Liver (tissue), 9 donors: ENCODE measurements around the gene B3GALT5. TPM values are rescaled to one million over a fixed set of nuclear protein-coding genes. Genes with fewer than 3 reads are reported as not detected.

Experiments used
- DNase-seq: peaks from one replicate; pipeline ENCODE4 v3.0.0-alpha.2; 2017; ENCODE audit warnings: low spot score
- H3K27ac ChIP-seq, 2 donors: one replicate each; pipeline ENCODE4 v1.7.0; 2013; ENCODE audit warnings: inconsistent platforms in 2 of 2, low read length in 2 of 2, control low read depth in 1 of 2, low read depth in 1 of 2, mild to moderate bottlenecking in 1 of 2
- H3K27me3 ChIP-seq, 4 donors: one replicate each; pipeline versions ENCODE4 v1.6.1 to v1.7.0; 2013; ENCODE audit warnings: low read length in 3 of 4, inconsistent platforms in 1 of 4, mild to moderate bottlenecking in 1 of 4, moderate library complexity in 1 of 4; ENCODE audit not compliant: control insufficient read depth in 4 of 4, insufficient read depth in 4 of 4
- H3K36me3 ChIP-seq, 4 donors: one replicate each; pipeline versions ENCODE4 v1.6.1 to v1.7.0; 2013; ENCODE audit warnings: low read length in 3 of 4, mild to moderate bottlenecking in 3 of 4, low read depth in 1 of 4, moderate library complexity in 1 of 4; ENCODE audit not compliant: control insufficient read depth in 4 of 4, insufficient read depth in 3 of 4
- H3K4me1 ChIP-seq, 4 donors: one replicate each; pipeline versions ENCODE4 v1.6.1 to v1.7.0; 2013; ENCODE audit warnings: low read length in 3 of 4, mild to moderate bottlenecking in 3 of 4, moderate library complexity in 1 of 4; ENCODE audit not compliant: control insufficient read depth in 4 of 4, insufficient read depth in 4 of 4
- H3K4me3 ChIP-seq, 3 donors: one replicate each; pipeline versions ENCODE4 v1.6.1 to v1.7.0; 2013; ENCODE audit warnings: low read length in 3 of 3, control low read depth in 1 of 3, low read depth in 1 of 3, mild to moderate bottlenecking in 1 of 3
- H3K9ac ChIP-seq, 2 donors: one replicate each; pipeline ENCODE4 v1.7.0; 2013; ENCODE audit warnings: low read length in 2 of 2, mild to moderate bottlenecking in 2 of 2, moderate library complexity in 2 of 2, control low read depth in 1 of 2, low read depth in 1 of 2
- H3K9me3 ChIP-seq, 4 donors: one replicate each; pipeline versions ENCODE4 v1.6.1 to v1.7.0; 2013; ENCODE audit warnings: low read length in 3 of 4; ENCODE audit not compliant: control insufficient read depth in 4 of 4
- CTCF ChIP-seq: fragments of 150-350 bp; IDR thresholded peaks from 2 replicates; pipeline ENCODE4 v1.5.1; 2017; ENCODE audit warnings: improper control_type of control experiment, low read depth, low read length; ENCODE audit not compliant: missing input control
- EGR1 ChIP-seq, 2 donors: IDR thresholded peaks; 2 replicates each; pipeline ENCODE4 v1.6.1; 2016 to 2018; ENCODE audit warnings: antibody characterized with exemption in 2 of 2, low read depth in 2 of 2
- FOXA1 ChIP-seq: IDR thresholded peaks from 2 replicates; pipeline ENCODE4 v1.6.1; 2016; ENCODE audit warnings: antibody characterized with exemption
- FOXA2 ChIP-seq: IDR thresholded peaks from 2 replicates; pipeline ENCODE4 v1.6.1; 2016; ENCODE audit warnings: antibody characterized with exemption
- GABPA ChIP-seq, 2 donors: IDR thresholded peaks in 1 of 2; conservative IDR thresholded peaks in 1 of 2; 2 replicates each; pipeline ENCODE4 v1.6.1; 2016; ENCODE audit warnings: antibody characterized with exemption in 2 of 2, mild to moderate bottlenecking in 1 of 2, moderate library complexity in 1 of 2
- HNF4A ChIP-seq, 2 donors: conservative IDR thresholded peaks; 2 replicates each; pipeline ENCODE4 v1.6.1; 2016; ENCODE audit warnings: antibody characterized with exemption in 2 of 2, mild to moderate bottlenecking in 2 of 2
- HNF4G ChIP-seq: IDR thresholded peaks from 2 replicates; pipeline ENCODE4 v1.6.1; 2016; ENCODE audit warnings: antibody characterized with exemption
- JUND ChIP-seq, 2 donors: IDR thresholded peaks; 2 replicates each; pipeline ENCODE4 v1.6.1; 2016; ENCODE audit warnings: antibody characterized with exemption in 2 of 2
- MAX ChIP-seq: IDR thresholded peaks from 2 replicates; pipeline ENCODE4 v1.6.1; 2016; ENCODE audit warnings: antibody characterized with exemption
- NR2F2 ChIP-seq: IDR thresholded peaks from 2 replicates; pipeline ENCODE4 v1.6.1; 2016; ENCODE audit warnings: antibody characterized with exemption
- RAD21 ChIP-seq, 2 donors: IDR thresholded peaks; 2 replicates each; pipeline ENCODE4 v1.6.1; 2016; ENCODE audit warnings: antibody characterized with exemption in 2 of 2, mild to moderate bottlenecking in 2 of 2
- REST ChIP-seq: IDR thresholded peaks from 2 replicates; pipeline ENCODE4 v1.6.1; 2016; ENCODE audit warnings: antibody characterized with exemption, mild to moderate bottlenecking
- RXRA ChIP-seq, 2 donors: IDR thresholded peaks; 2 replicates each; pipeline ENCODE4 v1.6.1; 2017 to 2018; ENCODE audit warnings: antibody characterized with exemption in 2 of 2, mild to moderate bottlenecking in 1 of 2
- SP1 ChIP-seq: IDR thresholded peaks from 2 replicates; pipeline ENCODE4 v1.6.1; 2018; ENCODE audit warnings: antibody characterized with exemption, mild to moderate bottlenecking
- TAF1 ChIP-seq: conservative IDR thresholded peaks from 2 replicates; pipeline ENCODE4 v1.6.1; 2016; ENCODE audit warnings: antibody characterized with exemption, mild to moderate bottlenecking
- ZBTB33 ChIP-seq: IDR thresholded peaks from 2 replicates; pipeline ENCODE4 v1.6.1; 2016; ENCODE audit warnings: antibody characterized with exemption
- WGBS: extraction: QIAGEN DNeasy Blood & Tissue Kit; methylation state at CpG from one replicate; pipeline ENCODE4 v1.1.7; 2013; 5-methylcytosine and 5-hydroxymethylcytosine counted together
- polyA plus RNA-seq, 2 donors: library from polyadenylated mRNA; stranded (reverse) in 1 of 2; unstranded in 1 of 2; fragments of 200-250 nt in 1 of 2; fragments of >200 nt in 1 of 2; fragmentation: Nextera tagmentation in 1 of 2; extraction: Ambion mirVana in 1 of 2; gene quantifications; one replicate each; pipeline versions ENCODE4 v1.2.1 to v1.2.3, GENCODE V29; 2013 to 2015
- total RNA-seq, 2 donors: library from RNA; depleted of rRNA; stranded (reverse); fragments of >200 nt; gene quantifications; one replicate each; pipeline ENCODE4 v1.2.3, GENCODE V29; 2014
- TF ChIP-seq, protein P1 (sequence below): IDR thresholded peaks from 2 replicates; pipeline ENCODE4 v1.6.1; 2016; ENCODE audit warnings: antibody characterized with exemption
- donor health status: healthy.
- donor health status: healthy.
- donor health status: healthy.
- donor health status: healthy.
- donor health status: healthy.

The B3GALT5 gene
- total and polyA plus RNA-seq, 4 donors: 0.05 to 0.33 (median 0.10) TPM

- Histone ChIP-seq H3K27ac (no peak overlapping the region), H3K9me3 (no peaks in the 10 kb centered on the region), H3K4me1 (no peaks in the 10 kb centered on the region), H3K4me3 (no peak overlapping the region), H3K9ac (no peak overlapping the region), H3K27me3 (peaks cover 0 to 16% (median 0%) of the 10 kb centered on the region in 4 donors), H3K36me3 (no peaks in the 10 kb centered on the region)
- no peak for DNase-seq
- WGBS: 66% methylated on average over 4 of the region's 4 CpGs
- TF ChIP-seq FOXA2 (no peak), REST (no peak), NR2F2 (no peak), TAF1 (no peak), SP1 (no peak), HNF4A (conservative IDR thresholded peaks at IDR 0.05) (no peak), JUND (IDR thresholded peaks at IDR 0.05) (no peak), RXRA (IDR thresholded peaks at IDR 0.05) (no peak)
Measured at GRCh38 chr21:39696618-39697017, 83.9 kb downstream of the B3GALT5 start.

DNA sequence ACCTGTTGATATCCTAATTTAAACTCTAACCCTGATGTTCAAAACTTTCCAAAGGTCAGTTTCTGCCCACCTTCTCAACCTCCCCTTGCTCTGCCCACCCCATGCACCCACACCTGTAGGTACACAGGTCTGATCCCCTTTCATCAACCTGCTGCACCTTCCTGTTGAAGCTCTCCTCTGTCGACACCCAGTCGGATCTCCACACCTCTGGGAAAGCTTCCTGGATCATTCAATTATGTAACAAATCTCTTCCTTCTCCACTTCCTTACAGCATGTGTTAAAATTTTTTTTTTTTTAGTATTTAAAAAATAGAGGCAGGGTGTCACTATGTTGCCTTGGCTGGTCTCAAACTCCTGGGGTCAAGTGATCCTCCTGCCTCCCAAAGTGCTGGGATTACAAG, 87.6 kb downstream of the B3GALT5 start:
- Histone ChIP-seq H3K9me3 (peaks cover 0 to 6% (median 3%) of the 10 kb centered on the region in 4 donors), H3K4me3 (no peak overlapping the region), H3K36me3 (no peaks in the 10 kb centered on the region), H3K9ac (no peak overlapping the region), H3K4me1 (no peaks in the 10 kb centered on the region), H3K27me3 (peaks cover 0 to 15% (median 0%) of the 10 kb centered on the region in 4 donors), H3K27ac (no peak overlapping the region)
- no peak for TF ChIP-seq RXRA (IDR thresholded peaks at IDR 0.05)
- no peak for TF ChIP-seq MAX
- TF ChIP-seq, protein P1, sequence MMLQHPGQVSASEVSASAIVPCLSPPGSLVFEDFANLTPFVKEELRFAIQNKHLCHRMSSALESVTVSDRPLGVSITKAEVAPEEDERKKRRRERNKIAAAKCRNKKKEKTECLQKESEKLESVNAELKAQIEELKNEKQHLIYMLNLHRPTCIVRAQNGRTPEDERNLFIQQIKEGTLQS: no peak
- no peak for TF ChIP-seq FOXA1
- no peak for TF ChIP-seq SP1
- no peak for TF ChIP-seq CTCF
- no peak for TF ChIP-seq HNF4A (conservative IDR thresholded peaks at IDR 0.05)
- TF ChIP-seq FOXA2: no peak
- no peak for TF ChIP-seq JUND (IDR thresholded peaks at IDR 0.05)
- no peak for TF ChIP-seq GABPA (IDR thresholded peaks at IDR 0.05 in 1 of 2, conservative IDR thresholded peaks at IDR 0.05 in 1 of 2)
- TF ChIP-seq HNF4G: no peak
- no peak for TF ChIP-seq RAD21 (IDR thresholded peaks at IDR 0.05)
- TF ChIP-seq REST: no peak
- TF ChIP-seq TAF1: no peak
- no peak for TF ChIP-seq EGR1 (IDR thresholded peaks at IDR 0.05; ENCODE audit: low read depth in 2 of 2)
- no peak for TF ChIP-seq ZBTB33
- WGBS: 76% methylated on average over 2 of the region's 2 CpGs
- DNase-seq: no peak
